Embryonic facial prominence (tissue), 1 donor: ENCODE measurements around the gene SLC25A38.
A peak's percentile ranks its signal among the peaks of the same experiment; 100 is the strongest.
"Not testable (repeated sequence)": the region's sequence is repeated elsewhere in the genome, so short reads cannot be mapped to it uniquely, and the experiment has no call there.

ENCODE experiments used
- DNase-seq: peaks from one replicate; pipeline ENCODE4 v3.0.0-alpha.2; 2016; ENCODE audit errors: extremely low spot score

The SLC25A38 gene, protein sequence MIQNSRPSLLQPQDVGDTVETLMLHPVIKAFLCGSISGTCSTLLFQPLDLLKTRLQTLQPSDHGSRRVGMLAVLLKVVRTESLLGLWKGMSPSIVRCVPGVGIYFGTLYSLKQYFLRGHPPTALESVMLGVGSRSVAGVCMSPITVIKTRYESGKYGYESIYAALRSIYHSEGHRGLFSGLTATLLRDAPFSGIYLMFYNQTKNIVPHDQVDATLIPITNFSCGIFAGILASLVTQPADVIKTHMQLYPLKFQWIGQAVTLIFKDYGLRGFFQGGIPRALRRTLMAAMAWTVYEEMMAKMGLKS

DNA sequence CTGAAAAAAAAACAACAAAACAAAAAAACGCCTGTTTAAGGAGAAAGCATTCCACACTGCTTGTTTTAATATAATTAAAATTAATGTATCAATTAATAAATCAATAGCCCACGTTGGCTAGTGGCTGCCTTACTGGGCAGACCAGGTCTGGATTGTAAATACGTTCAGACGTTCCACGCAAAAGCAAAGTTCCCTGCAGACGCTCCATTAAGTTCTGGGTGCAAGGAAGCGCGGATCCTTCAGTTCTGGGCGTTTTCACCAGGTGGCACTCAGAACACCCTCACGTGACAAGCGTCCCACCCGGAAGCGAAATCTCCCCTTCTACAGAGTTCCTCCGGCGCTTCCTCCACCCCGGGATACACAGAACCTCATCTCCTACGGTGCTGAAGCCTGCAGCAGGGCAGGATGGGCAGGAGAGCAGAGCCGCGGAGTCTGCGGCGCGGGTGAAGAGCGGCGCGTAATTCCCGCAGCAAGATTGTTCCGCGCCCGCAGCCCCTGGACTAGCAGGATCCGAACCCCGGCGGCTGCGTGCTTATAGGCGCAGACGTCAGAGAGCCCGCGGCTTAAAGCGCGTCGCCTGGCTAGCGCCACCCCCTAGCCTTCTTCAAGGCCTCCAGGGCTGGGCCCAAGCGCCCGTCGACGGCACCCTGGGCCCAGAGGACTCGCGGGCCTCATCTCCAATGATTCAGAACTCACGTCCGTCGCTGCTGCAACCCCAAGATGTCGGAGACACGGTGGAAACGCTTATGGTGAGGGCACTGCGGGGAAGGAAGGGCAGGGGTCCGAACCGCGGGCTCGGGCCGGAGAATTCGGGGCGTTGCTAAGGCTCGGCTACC is at the start of gene SLC25A38:
Gene SLC25A38 (plus strand): TSS at position 326 of the 836 bp plus-strand sequence. CDS start 355 bp downstream, at position 681.
- DNase-seq = peak; percentile 69

DNA sequence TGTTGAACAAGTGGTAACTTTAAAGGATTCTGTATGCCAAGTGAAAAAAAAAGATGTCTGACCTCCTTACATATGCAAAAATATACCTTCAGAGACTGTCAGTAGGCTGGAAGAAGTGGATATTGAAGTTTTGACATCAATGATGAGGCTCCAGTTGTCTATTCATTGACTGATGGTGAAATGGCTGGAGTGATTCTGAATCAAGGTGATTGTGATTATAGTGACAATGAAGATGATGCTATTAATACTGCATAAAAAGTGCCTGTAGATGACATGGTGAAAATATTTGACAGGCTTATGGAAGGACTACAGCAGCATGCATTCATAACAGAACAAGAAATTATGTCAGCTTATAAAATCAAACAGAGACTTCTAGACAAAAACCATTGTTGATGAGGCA is 49.6 kb upstream of the SLC25A38 start:
- no peak for DNase-seq

DNA sequence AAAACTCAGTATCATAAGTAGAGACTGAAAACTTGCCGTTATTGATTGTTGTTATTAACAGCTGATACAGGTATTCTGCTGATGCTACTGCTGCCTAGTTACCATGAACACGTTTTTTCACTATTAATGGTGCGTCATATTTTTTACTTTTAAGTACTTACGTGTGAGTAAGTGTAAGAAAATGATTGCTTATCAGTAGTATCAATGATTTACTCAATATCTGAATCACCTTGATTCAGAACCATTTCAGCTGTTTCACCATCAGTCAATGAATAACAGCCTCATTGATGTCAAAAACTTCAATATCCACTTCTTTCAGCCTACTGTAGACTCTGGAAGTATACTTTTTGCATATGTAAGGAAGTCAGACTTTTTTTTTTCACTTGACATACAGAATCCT is 49.0 kb upstream of the SLC25A38 start:
- DNase-seq = no peak

DNA sequence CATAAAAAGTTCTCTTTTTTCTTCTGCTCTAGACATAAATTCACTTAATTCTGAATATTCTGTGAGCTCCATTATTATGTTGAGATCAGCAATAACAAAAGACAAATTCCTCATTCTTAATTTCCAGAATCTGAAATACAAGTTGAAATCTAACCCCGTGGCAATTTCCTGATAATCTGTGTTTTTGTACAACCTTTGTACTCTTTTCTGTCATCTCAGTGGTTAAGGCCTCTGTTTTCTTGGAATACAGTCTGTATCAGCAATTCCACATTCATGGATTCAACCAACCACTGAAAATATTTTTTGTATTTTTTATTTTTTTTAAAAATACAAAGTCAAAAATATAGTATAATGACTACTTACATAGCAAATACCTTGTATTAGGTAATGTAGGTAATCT is 45.0 kb upstream of the SLC25A38 start:
- no peak for DNase-seq

DNA sequence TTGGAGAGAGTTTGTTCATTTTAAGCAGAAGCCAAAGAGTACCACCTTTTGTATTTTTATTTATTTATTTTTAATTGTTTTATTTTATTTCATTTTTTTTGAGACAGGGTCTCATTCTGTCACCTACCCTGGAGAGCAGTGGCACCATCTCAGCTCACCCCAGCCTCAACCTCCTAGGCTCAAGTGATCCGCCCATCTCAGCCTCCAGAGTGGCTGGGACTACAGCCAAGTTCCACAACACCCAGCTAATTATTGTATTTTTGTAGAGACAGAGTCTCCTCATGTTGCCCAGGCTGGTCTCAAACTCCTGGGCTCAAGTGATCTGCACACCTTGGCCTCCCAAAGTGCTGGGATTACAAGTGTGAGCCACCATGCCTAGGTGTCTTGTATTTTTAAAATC is 44.1 kb upstream of the SLC25A38 start:
- DNase-seq = no peak

DNA sequence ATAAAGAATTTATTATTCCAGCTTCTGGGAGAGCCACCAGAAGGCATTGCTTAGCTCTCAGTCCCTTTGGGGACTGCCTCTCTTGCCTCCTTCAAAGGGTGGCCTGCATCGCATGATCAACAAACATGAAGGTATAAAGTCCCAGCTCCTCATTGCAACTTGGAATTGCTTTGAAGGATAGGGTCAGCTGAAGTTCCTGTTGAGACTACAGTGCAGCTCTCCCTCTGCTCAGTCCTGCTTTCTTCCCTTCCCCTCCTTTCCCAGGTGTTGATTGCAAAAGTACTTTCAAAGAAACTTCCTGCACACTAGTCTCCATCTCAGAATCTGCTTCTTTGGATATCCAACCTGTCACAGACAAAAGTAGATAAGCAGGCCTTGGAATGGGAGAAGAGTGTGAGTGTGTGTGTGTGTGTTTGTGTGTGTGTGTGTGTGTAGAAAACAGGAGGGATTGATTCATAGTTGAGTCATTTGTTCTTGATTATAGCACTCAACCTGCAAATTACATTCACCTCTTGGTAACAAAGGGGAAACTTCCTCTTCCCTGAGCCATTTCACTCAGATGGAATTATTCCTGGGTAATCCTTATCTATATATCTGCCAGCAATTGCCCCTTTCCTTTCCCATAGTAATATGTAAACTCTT is 40.0 kb upstream of the SLC25A38 start:
- no peak for DNase-seq

DNA sequence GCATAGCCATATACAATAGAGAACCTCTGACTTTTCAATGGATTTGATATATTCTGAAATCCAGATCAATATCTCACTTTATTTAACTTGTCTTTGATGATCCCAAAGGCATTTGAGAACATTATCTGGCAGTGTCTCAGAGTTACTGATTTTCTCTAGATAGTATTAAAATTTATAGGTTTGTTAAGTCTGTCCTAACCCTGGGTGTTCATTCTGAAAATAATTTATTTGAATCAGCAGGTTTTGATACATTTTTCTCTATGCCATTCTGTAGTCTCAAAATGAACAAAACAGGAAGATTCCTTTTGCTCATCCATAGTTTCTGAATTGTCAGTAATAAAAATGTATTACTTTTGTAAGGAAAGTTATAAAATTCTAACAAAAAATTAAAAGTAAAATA is 39.4 kb upstream of the SLC25A38 start:
- DNase-seq = no peak

DNA sequence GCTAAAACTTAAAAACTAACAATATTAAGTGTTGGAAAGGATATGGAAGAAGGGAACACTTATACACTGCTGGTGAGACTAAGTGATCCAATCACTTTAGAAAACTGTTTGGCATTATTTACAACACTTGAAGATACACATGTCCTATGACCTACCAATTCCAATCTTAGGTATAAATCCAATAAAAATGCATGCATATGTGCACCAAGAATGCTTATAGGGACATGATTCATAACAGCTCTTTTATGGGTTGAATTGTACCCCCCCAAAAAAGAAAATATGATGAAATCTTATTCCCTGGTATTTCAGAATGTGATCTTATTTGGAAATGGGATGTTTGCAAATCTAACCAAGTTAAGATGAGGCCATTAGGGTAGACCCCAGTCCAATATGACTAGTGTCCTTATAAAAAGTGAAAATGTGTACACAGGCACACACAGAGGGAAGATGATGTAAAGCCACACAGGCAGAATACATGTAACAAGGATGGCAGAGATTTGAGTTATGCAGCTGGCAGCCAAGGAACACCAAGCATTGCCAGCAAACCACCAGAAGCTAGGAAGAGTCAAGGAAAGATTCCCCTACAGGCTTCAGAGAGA is 38.3 kb upstream of the SLC25A38 start:
- DNase-seq = no peak

DNA sequence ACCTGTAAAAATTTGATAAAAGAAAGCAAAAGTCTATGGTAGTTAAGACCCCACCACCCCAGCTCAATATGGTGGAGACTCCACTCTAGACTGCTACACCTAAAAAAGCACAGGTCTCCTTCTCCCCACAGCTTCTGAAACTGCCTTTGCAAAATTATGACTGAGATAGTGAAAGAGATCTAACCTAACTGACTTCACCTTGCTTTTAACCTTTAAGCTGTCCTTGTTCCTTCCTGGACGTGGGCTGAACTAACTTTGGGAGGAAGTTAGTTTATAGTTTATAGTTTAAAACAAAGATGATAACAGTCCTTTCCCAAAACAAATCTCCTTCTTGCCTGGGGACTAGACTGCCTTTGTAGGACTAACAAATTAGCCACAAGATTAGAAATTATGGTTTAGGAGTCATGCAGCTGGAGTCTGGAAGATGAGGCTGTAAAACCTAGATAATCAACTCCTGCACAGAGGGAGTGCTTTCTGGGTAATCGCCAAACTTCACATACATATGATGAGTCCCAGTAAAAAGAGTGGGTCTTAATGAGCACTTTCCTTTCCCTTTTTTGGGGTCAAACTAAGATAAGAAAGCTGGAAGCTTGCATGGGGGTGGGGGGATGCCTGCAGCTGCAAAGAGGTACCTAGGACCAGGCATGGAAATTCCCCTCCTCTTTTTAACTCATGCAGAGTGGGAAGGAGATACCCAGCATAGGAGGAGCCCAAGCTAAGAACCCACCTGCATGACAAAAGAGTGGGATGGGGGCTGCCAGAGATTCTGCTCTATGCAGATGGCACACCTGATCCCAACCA is 36.2 kb upstream of the SLC25A38 start:
- no peak for DNase-seq

DNA sequence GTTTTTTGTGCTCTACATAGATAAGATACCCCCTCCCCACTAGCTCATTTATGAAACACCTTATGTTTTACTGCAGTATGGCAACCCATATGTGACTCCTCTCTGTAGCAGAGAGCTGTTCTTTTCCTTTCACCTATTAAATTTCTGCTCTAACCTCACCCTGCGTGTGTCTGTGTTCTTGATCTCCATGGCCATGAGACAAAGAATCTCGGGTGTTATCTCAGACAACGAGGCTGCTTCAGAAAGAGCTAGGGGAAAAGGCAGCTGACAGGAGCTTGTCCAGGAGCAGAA is 35.6 kb upstream of the SLC25A38 start:
- no peak for DNase-seq

DNA sequence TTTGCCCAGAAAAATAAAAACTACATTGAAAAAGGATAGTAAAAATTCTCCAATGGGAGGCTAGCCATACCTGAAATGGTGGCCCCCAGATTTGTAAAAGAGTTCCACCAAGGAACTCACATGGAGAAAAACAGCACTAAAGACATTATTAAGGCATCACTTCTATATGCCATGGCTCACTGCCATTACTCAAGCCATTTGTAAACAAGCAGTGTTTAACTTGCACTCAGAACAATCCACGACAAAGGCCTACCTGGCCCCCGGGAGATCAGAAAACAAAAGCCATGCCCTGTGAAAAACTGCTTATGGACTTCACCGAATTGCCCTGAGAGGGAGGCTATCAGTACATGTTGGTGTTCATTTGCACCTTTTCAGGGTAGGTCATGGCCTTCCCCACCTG is 34.1 kb upstream of the SLC25A38 start:
- DNase-seq = no peak

DNA sequence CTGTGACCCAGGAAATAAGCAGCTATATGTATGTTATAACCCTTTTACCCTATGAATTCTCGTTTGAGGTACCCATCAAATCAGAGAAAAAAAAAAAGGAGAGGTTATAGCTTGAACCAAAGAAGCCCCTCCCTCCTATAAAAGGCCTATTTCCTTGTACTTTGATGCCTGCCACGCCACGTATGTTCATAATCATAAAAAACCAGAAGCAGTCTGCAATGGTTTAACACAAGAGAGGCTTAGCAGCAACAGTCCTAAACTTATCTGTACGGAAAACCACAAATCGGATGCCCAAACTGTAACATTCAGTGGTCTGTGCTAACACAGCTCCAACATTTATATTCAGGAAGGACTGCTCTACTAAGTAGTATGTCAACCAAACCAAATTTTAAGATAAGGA is 32.5 kb upstream of the SLC25A38 start:
- no peak for DNase-seq

DNA sequence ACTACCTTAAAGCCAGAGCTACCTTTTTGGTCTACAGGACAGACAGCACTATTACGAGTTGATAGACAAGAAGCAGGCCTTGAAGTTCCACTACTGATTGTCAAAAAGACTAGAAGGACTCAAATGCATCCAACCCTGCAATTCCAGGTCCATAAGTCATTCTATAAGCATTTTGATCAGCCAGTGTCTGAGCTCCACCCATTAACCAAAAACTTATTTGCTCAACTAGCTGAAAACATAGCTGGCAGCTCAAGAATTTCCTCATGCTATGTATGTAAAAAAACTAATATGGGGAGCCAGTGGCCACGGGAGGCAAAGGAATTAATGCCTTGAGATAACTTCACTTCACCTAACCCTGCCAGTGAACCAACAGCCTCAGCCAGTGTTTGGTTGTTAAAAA is 32.0 kb upstream of the SLC25A38 start:
- DNase-seq = not testable (repeated sequence)

DNA sequence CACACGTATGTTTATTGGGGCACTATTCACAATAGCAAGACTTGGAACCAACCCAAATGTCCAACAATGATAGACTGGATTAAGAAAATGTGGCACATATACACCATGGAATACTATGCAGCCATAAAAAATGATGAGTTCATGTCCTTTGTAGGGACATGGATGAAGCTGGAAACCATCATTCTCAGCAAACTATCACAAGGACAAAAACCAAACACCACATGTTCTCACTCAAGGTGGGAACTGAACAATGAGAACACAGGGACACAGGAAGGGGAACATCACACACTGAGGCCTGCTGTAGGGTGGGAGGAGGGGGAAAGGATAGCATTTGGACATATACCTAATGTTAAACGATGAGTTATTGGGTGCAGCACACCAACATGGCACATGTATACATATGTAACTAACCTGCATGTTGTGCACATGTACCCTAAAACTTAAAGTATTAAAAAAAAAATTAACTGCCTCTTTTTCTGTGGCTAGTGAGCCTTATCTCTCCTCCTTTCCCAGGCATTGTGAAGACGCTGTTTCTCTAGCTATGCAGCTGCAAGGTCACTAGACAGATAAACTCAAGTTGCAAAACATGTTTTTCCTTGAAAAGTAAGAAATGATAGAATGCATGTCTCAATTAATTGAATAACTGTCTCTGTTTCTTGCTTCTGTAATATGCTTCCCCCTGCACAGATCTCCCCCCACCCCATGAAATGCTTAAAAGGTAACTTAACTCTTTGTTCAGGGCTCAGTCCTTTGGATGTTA is 29.8 kb upstream of the SLC25A38 start:
- DNase-seq = not testable (repeated sequence)

DNA sequence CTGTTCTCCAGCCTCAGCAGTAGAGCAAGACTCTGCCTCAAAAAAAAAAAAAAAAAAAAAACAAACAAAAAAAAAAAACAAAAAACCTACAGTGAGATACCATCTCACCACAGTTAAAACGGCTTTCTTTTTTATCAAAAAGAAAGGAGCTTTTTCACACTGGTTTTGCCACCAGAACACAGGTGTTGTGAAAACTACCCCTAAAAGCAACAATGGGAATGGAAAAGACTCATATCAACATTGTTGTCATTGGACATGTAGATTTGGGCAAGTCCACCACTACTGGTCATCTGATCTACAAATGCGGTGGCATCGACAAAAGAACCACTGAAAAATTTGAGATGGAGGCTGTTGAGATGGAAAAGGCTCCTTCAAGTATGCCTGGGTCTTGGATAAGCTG is 24.8 kb upstream of the SLC25A38 start:
- no peak for DNase-seq

DNA sequence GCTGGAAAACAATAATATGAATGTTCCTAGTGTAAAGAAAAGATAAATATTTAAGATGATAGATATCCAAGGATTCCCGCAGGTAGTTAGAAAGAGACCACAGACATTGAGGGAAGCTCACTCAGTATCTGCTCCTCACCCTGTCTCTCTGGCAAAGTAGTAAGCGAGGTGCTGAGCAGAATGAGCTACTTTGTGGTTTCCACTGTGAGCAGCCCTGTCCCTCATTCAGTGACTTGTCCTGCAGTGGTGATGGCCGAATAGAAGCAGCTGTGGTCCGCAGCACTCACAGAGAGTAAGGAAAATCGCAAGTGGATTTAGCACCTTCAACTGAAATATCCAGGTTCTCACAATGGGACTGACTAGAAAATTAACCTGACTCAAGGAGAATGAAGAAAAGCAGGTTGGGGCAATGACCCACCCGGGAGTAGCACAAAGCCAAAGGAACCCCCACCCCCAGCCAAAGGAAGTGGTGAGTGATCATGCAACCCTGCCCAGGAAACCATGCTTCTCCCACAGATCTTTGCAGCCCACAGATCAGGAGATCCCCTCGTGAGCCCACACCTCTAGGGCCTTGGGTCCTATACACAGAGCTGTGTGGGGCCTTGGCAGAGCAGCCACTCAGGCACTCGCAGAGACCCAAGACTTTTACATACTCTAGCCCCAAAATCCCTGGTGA is 21.8 kb upstream of the SLC25A38 start:
- DNase-seq = no peak

DNA sequence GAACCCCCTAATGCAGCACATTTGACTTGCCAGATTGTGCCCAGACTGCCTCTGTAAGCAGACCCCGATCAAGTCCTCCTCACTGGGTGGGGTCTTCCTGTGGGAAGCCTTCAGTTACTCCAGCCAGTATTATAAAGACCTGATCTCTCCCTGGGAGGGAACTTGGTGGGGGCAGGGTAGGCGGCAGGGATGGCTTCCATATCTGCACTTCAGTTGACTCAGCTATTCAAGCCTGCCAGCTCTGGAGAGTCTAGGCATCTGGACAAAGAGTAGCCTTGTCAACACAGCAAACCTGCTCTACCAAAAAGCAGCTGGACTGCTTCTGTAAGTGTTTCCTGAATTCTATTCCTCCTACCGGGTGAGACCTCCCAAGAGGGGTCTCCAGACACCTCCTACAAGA is 21.0 kb upstream of the SLC25A38 start:
- DNase-seq = no peak

DNA sequence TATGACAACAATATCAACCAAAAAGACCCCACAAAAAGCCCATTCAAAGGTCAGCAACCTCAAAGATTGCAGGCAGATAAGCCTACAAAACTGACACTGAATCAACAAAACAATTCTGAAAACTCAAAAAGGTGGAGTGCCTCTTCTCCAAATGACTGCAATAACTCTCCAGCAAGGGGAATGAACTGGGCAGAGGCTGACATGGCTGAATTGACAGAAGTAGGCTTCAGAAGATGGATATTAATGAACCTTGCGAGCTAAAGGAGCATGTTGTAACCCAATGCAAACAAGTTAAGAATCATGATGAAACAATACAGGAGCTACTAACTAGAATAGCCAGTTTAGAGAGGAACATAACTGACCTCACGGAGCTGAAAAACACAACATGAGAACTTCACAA is 20.4 kb upstream of the SLC25A38 start:
- DNase-seq = no peak

DNA sequence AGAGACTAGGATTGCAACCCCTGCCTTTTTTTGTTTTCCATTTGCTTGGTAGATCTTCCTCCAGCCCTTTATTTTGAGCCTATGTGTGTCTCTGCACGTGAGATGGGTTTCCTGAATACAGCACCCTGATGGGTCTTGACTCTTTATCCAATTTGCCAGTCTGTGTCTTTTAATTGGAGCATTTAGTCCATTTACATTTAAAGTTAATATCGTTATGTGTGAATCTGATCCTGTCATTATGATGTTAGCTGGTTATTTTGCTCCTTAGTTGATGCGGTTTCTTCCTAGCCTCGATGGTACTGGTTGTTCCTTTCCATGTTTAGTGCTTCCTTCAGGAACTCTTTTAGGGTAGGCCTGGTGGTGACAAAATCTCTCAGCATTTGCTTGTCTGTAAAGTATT is 12.7 kb upstream of the SLC25A38 start:
- not testable (repeated sequence) for DNase-seq

DNA sequence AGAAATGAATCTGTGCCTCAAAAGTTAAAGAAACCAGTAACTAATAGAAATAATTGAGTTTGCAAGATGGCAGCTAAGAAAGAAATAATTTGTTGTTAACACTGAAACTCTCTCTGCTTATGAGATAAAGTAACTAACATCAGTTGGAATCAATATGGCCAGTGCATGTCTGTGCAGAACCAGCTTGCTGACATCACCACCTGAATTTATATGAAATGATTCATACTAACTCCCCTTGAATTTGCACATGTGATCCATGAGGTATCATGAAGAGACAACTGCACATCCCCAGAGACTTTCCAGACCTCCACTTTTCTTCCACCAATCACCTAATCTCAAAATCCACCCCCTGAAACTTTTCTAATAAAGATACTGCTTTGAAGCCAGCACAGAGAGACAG is 10.3 kb upstream of the SLC25A38 start:
- no peak for DNase-seq
